Cardiac muscle cell (in vitro differentiated cells and primary cell): Measurements from ENCODE around the gene ZNRF3. TPM values are rescaled to one million over a fixed set of nuclear protein-coding genes. Genes with fewer than 3 reads are reported as not detected.
A peak's percentile ranks its signal among the peaks of the same experiment; 100 is the strongest.

ENCODE experiments used
- DNase-seq, 2 donors: peaks; one replicate each; pipeline versions ENCODE4 v3.0.0 to v3.0.0-alpha.2; 2010 to 2017; ENCODE audit warnings: low read depth in 1 of 2, low spot score in 1 of 2
- H3K27ac ChIP-seq: fragments of 200-600 bp; sonication (generic); 2 replicates; pipeline ENCODE4 v1.5.1; 2016
- H3K27me3 ChIP-seq: fragments of 200-600 bp; sonication (generic); 2 replicates; pipeline ENCODE4 v1.6.0; 2016; ENCODE audit warnings: control low read depth
- H3K36me3 ChIP-seq: fragments of 200-600 bp; sonication (generic); 2 replicates; pipeline ENCODE4 v1.5.1; 2016; ENCODE audit warnings: control low read depth
- H3K4me1 ChIP-seq: fragments of 200-600 bp; sonication (generic); 2 replicates; pipeline ENCODE4 v1.8.1; 2017; ENCODE audit warnings: low read depth, mild to moderate bottlenecking, mixed run types
- H3K4me3 ChIP-seq: fragments of 200-600 bp; sonication (generic); 2 replicates; pipeline ENCODE4 v1.5.1; 2016; ENCODE audit warnings: mild to moderate bottlenecking
- H3K9me3 ChIP-seq: fragments of 200-600 bp; sonication (generic); 2 replicates; pipeline ENCODE4 v1.5.1; 2017; ENCODE audit warnings: low read depth, mild to moderate bottlenecking, control low read depth
- polyA plus RNA-seq: library from polyadenylated mRNA; unstranded; fragments of >200 nt; fragmentation: Nextera tagmentation; extraction: Ambion mirVana; gene quantifications from 2 replicates; pipeline ENCODE4 v1.2.1, GENCODE V29; 2016
- total RNA-seq: library from RNA; depleted of rRNA; stranded (reverse); fragments of >200 nt; gene quantifications from 2 replicates; pipeline ENCODE4 v1.2.3, GENCODE V29; 2016
- TF ChIP-seq, protein P1 (sequence below): IDR thresholded peaks from 2 replicates; pipeline ENCODE4 v1.5.1; 2012; ENCODE audit warnings: low read depth, mild to moderate bottlenecking, low read length

The ZNRF3 gene
- total and polyA plus RNA-seq, 2 experiments from 2014 or later, result 23.8 to 40.4 TPM

DNA sequence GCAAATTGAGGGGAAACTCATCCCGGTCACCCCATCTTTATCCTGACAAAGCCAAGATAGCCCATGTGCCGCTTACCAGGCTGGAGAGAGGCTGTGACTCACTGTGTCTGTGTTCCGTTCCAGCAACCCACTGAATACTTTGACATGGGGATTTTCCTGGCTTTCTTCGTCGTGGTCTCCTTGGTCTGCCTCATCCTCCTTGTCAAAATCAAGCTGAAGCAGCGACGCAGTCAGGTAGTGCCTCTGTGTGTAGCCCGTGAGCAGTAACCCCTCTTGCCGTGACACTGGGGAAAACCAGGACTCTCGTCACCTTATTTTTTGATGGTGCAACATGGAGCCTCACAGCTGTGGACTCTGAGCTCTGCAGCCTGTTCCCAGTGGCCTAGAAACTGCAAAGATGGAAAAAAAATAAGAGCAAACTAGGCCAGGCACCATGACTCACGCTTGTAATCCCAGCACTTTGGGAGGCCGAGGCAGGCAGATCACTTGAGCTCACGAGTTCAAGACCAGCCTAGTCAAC is 161.3 kb downstream of the ZNRF3 start:
- Histone ChIP-seq H3K36me3 (peaks cover 53% of the 10 kb centered on the region), H3K27ac (no peak overlapping the region)
- TF ChIP-seq, protein P1, sequence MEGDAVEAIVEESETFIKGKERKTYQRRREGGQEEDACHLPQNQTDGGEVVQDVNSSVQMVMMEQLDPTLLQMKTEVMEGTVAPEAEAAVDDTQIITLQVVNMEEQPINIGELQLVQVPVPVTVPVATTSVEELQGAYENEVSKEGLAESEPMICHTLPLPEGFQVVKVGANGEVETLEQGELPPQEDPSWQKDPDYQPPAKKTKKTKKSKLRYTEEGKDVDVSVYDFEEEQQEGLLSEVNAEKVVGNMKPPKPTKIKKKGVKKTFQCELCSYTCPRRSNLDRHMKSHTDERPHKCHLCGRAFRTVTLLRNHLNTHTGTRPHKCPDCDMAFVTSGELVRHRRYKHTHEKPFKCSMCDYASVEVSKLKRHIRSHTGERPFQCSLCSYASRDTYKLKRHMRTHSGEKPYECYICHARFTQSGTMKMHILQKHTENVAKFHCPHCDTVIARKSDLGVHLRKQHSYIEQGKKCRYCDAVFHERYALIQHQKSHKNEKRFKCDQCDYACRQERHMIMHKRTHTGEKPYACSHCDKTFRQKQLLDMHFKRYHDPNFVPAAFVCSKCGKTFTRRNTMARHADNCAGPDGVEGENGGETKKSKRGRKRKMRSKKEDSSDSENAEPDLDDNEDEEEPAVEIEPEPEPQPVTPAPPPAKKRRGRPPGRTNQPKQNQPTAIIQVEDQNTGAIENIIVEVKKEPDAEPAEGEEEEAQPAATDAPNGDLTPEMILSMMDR, result no peak

DNA sequence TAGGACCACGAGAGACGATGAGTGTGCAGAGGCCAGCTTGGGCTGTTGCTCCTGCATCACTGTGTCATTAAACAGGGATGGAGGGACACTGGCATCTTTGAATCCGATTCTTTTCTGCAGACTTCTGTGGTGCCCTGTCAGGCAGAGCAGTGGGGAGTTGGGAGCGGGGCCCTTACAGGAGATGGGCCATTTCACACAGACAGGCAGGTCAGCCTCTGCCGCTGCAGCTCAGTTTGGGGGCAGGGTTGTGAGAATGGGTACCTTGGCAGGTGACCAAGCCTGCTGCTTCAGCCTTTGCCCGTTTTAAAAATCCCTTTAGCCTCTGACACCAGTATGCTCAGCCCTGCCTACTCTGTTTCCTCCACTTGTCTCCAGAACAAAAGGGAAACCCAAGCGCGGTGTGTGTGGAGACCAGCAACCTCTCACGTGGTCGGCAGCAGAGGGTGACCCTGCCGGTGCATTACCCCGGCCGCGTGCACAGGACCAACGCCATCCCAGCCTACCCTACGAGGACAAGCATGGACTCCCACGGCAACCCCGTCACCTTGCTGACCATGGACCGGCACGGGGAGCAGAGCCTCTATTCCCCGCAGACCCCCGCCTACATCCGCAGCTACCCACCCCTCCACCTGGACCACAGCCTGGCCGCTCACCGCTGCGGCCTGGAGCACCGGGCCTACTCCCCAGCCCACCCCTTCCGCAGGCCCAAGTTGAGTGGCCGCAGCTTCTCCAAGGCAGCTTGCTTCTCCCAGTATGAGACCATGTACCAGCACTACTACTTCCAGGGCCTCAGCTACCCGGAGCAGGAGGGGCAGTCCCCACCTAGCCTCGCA is 165.7 kb downstream of the ZNRF3 start:
- no peaks in the 10 kb centered on the region for H3K27me3 ChIP-seq
- no peak overlapping the region for H3K27ac ChIP-seq
- no peak for DNase-seq
- H3K36me3 ChIP-seq, result peaks cover 55% of the 10 kb centered on the region
- TF ChIP-seq, protein P1, result no peak
- no peaks in the 10 kb centered on the region for H3K4me1 ChIP-seq
- H3K9me3 ChIP-seq, result no peaks in the 10 kb centered on the region
- no peak overlapping the region for H3K4me3 ChIP-seq

More for the DNA sequence above, 161.3 kb downstream of the ZNRF3 start:
- peak in 1 of 2 donors; percentile 77 for DNase-seq
- Histone ChIP-seq H3K4me1 (no peaks in the 10 kb centered on the region), H3K4me3 (no peak overlapping the region), H3K27me3 (no peaks in the 10 kb centered on the region), H3K9me3 (no peaks in the 10 kb centered on the region)

DNA sequence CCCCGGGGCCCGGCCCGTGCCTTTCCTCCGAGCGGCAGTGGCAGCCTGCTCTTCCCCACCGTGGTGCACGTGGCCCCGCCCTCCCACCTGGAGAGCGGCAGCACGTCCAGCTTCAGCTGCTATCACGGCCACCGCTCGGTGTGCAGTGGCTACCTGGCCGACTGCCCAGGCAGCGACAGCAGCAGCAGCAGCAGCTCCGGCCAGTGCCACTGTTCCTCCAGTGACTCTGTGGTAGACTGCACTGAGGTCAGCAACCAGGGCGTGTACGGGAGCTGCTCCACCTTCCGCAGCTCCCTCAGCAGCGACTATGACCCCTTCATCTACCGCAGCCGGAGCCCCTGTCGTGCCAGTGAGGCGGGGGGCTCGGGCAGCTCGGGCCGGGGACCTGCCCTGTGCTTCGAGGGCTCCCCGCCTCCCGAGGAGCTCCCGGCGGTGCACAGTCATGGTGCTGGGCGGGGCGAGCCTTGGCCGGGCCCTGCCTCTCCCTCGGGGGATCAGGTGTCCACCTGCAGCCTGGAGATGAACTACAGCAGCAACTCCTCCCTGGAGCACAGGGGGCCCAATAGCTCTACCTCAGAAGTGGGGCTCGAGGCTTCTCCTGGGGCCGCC is 166.4 kb downstream of the ZNRF3 start:
- peaks cover 51% of the 10 kb centered on the region for H3K36me3 ChIP-seq

DNA sequence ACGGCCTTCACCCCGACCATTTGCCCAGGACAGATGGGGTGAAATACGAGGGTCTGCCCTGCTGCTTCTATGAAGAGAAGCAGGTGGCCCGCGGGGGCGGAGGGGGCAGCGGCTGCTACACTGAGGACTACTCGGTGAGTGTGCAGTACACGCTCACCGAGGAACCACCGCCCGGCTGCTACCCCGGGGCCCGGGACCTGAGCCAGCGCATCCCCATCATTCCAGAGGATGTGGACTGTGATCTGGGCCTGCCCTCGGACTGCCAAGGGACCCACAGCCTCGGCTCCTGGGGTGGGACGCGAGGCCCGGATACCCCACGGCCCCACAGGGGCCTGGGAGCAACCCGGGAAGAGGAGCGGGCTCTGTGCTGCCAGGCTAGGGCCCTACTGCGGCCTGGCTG is 167.1 kb downstream of the ZNRF3 start:
- peaks cover 49% of the 10 kb centered on the region for H3K36me3 ChIP-seq
- no peak overlapping the region for H3K27ac ChIP-seq
- TF ChIP-seq, protein P1, result no peak
- no peak overlapping the region for H3K4me3 ChIP-seq
- H3K27me3 ChIP-seq, result no peaks in the 10 kb centered on the region
- H3K4me1 ChIP-seq, result peaks cover 2% of the 10 kb centered on the region
- H3K9me3 ChIP-seq, result no peaks in the 10 kb centered on the region
- DNase-seq, result no peak

More for the DNA sequence above, 166.4 kb downstream of the ZNRF3 start:
- Histone ChIP-seq H3K27ac (no peak overlapping the region), H3K9me3 (no peaks in the 10 kb centered on the region), H3K4me3 (no peak overlapping the region), H3K4me1 (no peaks in the 10 kb centered on the region), H3K27me3 (no peaks in the 10 kb centered on the region)
- TF ChIP-seq, protein P1, result no peak
- DNase-seq, result no peak

- H3K9me3 ChIP-seq, result no peaks in the 10 kb centered on the region
- TF ChIP-seq, protein P1, result no peak
- peak overlapping the region; percentile 1 for H3K27ac ChIP-seq
- H3K4me3 ChIP-seq, result no peak overlapping the region
- H3K36me3 ChIP-seq, result peaks cover 23% of the 10 kb centered on the region
- H3K4me1 ChIP-seq, result peaks cover 7% of the 10 kb centered on the region
- no peak for DNase-seq
- no peaks in the 10 kb centered on the region for H3K27me3 ChIP-seq
Measured at GRCh38 chr22:29053048-29053702, 169.8 kb downstream of the ZNRF3 start.
